ENCODE data around the gene ATP6V1G2. TPM values are rescaled to one million over a fixed set of nuclear protein-coding genes. Genes with fewer than 3 reads are reported as not detected.
A peak's percentile ranks its signal among the peaks of the same experiment; 100 is the strongest.
"Not testable (repeated sequence)": the region's sequence is repeated elsewhere in the genome, so short reads cannot be mapped to it uniquely, and the experiment has no call there.

Gene ATP6V1G2
- 47.5 TPM for polyA plus RNA-seq (2012; ENCODE audit: insufficient read depth, insufficient read length, low read depth)

DNA sequence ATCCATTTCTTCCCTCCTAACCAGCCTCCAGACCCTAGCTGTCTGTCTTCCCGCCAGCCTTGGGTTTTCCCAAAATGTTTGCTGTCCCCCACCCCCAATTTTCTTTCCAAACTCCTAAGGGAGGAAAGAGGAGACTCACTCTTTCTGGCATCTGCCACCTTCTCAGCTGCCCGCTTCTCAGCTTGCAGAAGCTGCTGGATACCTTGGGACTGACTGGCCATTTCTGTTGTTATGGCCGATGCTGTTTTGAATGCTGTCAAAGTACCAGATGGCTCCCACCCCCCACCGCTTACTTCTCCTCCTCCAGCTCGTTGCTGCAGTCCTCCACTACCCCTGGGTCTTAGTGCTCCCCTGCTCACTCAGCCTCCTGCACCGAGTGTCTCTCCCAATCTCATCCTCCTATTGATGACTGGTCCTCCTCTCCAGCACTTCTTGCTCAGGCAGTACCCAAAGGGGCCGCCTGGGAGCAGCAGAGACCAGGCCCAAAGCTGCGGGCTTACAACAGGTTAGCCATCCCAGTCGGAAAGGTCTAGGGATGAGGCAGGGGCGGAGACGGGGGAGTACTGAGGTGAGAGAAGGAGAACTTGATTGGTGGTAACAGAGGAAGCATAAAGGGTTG lies at the start of gene ATP6V1G2:
Gene ATP6V1G2 (minus strand): TSS at position 270 of the 619 bp plus-strand sequence. CDS start 49 bp downstream, at position 221.
- DNase-seq = peak; percentile 93
- peak; percentile 99 for TF ChIP-seq CTCF (IDR thresholded peaks at IDR 0.05; ENCODE audit: low read depth, low read length)
- Histone ChIP-seq H3K27me3 (no peaks in the 10 kb centered on the region), H3K4me1 (no peaks in the 10 kb centered on the region), H3K4me3 (ENCODE audit: low read depth, low read length) (peak within 1 kb of the TSS; percentile 69), H3K9me3 (no peaks in the 10 kb centered on the region), H3K36me3 (peaks cover 14% of the 10 kb centered on the region)

GRCh38 chr6:31592396-31592771 lies 46.0 kb upstream of the ATP6V1G2 start:
- Histone ChIP-seq H3K27me3 (no peaks in the 10 kb centered on the region), H3K36me3 (no peaks in the 10 kb centered on the region), H3K4me3 (ENCODE audit: low read depth, low read length) (no peak overlapping the region), H3K9me3 (no peaks in the 10 kb centered on the region), H3K4me1 (peaks cover 13% of the 10 kb centered on the region)
- TF ChIP-seq CTCF (IDR thresholded peaks at IDR 0.05; ENCODE audit: low read depth, low read length) = no peak
- no peak for DNase-seq

DNA sequence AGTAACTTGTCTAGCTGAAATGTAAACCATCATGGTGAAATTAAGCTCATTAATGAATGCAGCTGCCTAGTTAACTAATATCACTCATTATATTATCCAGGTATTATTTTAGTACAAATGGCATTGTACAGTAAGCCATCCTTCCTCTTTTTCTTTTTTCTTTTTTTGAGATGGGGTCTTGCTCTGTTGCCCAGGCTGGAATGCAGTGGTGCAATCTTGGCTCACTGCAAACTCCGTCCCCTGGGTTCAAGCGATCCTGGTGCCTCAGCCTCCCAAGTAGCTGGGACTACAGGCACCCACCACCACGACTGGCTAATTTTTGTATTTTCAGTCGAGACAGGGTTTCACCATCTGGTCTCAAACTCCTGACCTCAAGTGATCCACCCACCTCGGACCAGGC lies 44.3 kb upstream of the ATP6V1G2 start:
- H3K4me1 ChIP-seq = peaks cover 13% of the 10 kb centered on the region
- DNase-seq = not testable (repeated sequence)

GRCh38 chr6:31588871-31589650 lies 42.7 kb upstream of the ATP6V1G2 start:
- H3K4me1 ChIP-seq = peaks cover 13% of the 10 kb centered on the region
- no peaks in the 10 kb centered on the region for H3K27me3 ChIP-seq
- H3K9me3 ChIP-seq = no peaks in the 10 kb centered on the region
- peak; percentile 78 for DNase-seq
- TF ChIP-seq CTCF (IDR thresholded peaks at IDR 0.05; ENCODE audit: low read depth, low read length) = no peak
- no peaks in the 10 kb centered on the region for H3K36me3 ChIP-seq
- no peak overlapping the region for H3K4me3 ChIP-seq (ENCODE audit: low read depth, low read length)

More for the DNA sequence above, 44.3 kb upstream of the ATP6V1G2 start:
- not testable (repeated sequence) for H3K9me3 ChIP-seq; H3K36me3 ChIP-seq; H3K4me3 ChIP-seq (ENCODE audit: low read depth, low read length); H3K27me3 ChIP-seq

DNA sequence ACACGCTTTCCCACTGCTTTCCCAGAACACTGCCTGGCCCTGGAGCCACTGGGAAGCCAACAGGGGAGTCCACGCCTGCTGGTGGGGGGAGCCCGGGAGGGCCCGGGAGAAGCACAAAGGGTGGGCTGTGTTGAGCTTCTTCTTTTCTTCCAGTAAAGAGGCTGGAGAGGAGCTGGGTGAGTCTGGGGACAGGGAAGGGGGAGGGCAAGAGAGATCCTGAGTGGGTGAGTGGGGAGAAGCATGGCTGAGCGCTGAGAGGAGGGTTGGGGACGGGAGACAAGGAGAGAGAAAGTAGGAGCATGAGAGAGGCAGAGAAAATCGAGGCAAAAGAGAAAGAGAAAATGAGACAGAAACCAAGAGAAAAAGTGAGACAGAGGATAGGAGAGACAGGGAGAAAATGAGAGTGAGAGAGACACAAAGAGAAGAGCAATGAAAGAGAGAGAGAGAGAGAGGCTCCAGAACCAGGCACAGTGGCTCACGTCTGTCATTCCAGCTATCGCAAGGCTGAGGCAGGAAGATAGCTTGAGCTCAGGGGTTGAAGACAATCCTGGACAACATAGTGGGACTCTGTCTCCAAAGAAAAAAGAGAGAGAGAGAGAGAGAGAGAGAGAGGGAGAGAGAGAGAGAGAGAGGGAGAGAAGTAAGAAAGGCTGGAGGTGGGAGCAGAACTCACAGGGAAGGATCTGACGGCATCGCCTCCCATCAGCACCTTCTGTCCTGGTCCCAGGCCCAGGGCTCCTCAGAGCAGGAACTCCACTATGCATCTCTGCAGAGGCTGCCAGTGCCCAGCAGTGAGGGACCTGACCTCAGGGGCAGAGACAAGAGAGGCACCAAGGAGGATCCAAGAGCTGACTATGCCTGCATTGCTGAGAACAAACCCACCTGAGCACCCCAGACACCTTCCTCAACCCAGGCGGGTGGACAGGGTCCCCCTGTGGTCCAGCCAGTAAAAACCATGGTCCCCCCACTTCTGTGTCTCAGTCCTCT lies 41.7 kb upstream of the ATP6V1G2 start:
- no peaks in the 10 kb centered on the region for H3K9me3 ChIP-seq
- H3K4me3 ChIP-seq (ENCODE audit: low read depth, low read length) = no peak overlapping the region
- H3K36me3 ChIP-seq = no peaks in the 10 kb centered on the region
- no peak for DNase-seq
- no peaks in the 10 kb centered on the region for H3K27me3 ChIP-seq
- no peak for TF ChIP-seq CTCF (IDR thresholded peaks at IDR 0.05; ENCODE audit: low read depth, low read length)
- peaks cover 13% of the 10 kb centered on the region for H3K4me1 ChIP-seq

- Histone ChIP-seq H3K27me3 (no peaks in the 10 kb centered on the region), H3K9me3 (no peaks in the 10 kb centered on the region), H3K4me1 (peaks cover 13% of the 10 kb centered on the region), H3K4me3 (ENCODE audit: low read depth, low read length) (no peak overlapping the region), H3K36me3 (no peaks in the 10 kb centered on the region)
- TF ChIP-seq CTCF (IDR thresholded peaks at IDR 0.05; ENCODE audit: low read depth, low read length) = no peak
- no peak for DNase-seq
Observed at GRCh38 chr6:31586599-31587281, 40.3 kb upstream of the ATP6V1G2 start.

All from BE2C (cell line).